ENCODE data around the gene IMP3.

IMP3 gene

DNA sequence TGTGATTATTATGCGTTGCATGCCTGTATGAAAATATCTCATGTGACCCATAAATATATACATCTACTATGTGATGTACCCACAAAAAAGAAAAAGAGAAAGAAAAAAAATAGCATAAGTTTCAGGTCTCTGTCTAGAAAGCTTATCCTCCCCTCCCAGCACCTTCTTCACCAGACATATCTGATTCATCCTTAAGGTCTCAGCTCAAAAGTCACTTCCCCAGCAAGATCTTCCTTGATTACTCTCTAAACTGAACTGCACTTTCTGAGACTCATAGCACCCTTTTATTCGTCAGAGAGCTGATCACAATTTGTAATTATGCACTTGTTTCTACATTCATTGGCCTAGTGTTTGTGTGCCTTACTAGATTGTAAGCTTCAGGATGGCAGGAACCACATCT is 49.8 kb downstream of the IMP3 start:
- no peaks in the 10 kb centered on the region for H3K27me3 ChIP-seq (replicated peaks; ENCODE audit: control insufficient read depth, insufficient read depth, low read length)
- H3K4me3 ChIP-seq (replicated peaks; ENCODE audit: low read depth, low read length), result no peak overlapping the region
- DNase-seq (ENCODE audit: extremely low read depth, insufficient read length), result no peak

More for the DNA sequence above, 49.8 kb downstream of the IMP3 start:
- no peak for TF ChIP-seq CTCF (IDR thresholded peaks at IDR 0.05; ENCODE audit: insufficient read depth, low read length, poor library complexity, severe bottlenecking)
- no peaks in the 10 kb centered on the region; the same call in 1 of the 2 replicates for H3K36me3 ChIP-seq (ENCODE audit: control insufficient read depth, insufficient read depth, low read length)

All from GM06990 (cell line).